Astrocyte of the spinal cord (primary cell): ENCODE data around the gene WDR89.

Source experiments
- DNase-seq: peaks from one replicate; pipeline ENCODE4 v3.0.0; 2011; ENCODE audit warnings: low read depth, low spot score
- H3K4me3 ChIP-seq: 2 replicates; pipeline ENCODE4 v1.5.1; 2011; ENCODE audit warnings: low read depth, mild to moderate bottlenecking, low read length, moderate library complexity
- CTCF ChIP-seq: IDR thresholded peaks from 2 replicates; pipeline ENCODE4 v1.5.1; 2012; ENCODE audit warnings: low read depth, mild to moderate bottlenecking, low read length, inconsistent platforms
- in situ Hi-C: cut with HindIII; loops from 2 replicates; pipeline ENCODE4 v1.10.0; 2017; ENCODE audit warnings: low sequenced_read_pairs

WDR89 gene

GRCh38 chr14:63654936-63655335 lies 13.3 kb upstream of the WDR89 start:
- no peak for TF ChIP-seq CTCF
- DNase-seq = no peak
- no peak overlapping the region for H3K4me3 ChIP-seq
- in situ Hi-C loops = no loop called here

GRCh38 chr14:63654346-63654745 lies 12.7 kb upstream of the WDR89 start:
- no peak for DNase-seq
- in situ Hi-C loops = no loop called here
- no peak overlapping the region for H3K4me3 ChIP-seq
- TF ChIP-seq CTCF = no peak

DNA sequence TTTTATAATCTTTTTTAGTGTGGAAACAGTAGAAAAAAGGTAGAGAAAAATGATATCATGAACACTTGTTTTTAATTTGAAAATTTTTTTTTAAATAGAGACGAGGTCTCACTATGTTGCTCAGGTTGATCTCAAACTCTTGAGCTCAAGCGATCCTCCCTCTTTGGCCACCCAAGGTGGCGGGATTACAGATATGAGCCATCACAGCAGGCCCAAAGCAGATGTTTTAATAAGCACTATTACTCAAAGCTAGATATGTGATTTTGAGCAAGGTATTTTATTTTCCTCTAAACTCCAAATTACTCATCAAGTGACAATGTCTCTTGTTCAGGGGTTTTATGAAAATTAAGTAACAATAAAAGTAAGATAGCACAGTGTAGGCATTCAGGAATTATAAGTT lies 10.7 kb upstream of the WDR89 start:
- in situ Hi-C loops = no loop called here
- DNase-seq = no peak
- no peak overlapping the region for H3K4me3 ChIP-seq
- TF ChIP-seq CTCF = no peak

- in situ Hi-C loops = no loop called here
- H3K4me3 ChIP-seq = no peak overlapping the region
- TF ChIP-seq CTCF = no peak
- no peak for DNase-seq
These were observed 8.7 kb upstream of the WDR89 start for GRCh38 chr14:63650256-63650952.

- DNase-seq = no peak
- in situ Hi-C loops = no loop called here
- no peak overlapping the region for H3K4me3 ChIP-seq
- TF ChIP-seq CTCF = no peak
These were observed 6.2 kb upstream of the WDR89 start for GRCh38 chr14:63647696-63648410.

DNA sequence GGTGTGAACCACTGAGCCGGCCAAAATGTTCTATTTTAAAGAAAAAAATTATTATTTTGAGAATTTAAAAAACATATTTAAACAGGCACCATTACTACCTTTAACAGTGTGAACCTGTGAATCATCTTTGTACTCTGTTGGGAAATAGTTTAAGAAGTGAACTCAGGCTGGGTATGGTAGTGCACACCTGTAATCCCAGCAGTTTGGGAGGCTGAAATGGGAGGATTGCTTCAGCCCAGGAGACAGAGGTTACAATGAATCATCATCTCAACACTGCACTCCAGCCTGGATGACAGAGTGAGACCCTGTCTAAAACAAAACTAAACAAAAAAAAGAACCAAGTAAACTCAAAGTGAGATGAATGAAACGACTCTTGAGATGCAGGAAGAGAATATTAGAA lies 3.1 kb upstream of the WDR89 start:
- H3K4me3 ChIP-seq = no peak overlapping the region
- in situ Hi-C loops = no loop called here
- no peak for TF ChIP-seq CTCF
- no peak for DNase-seq
